ENCODE results near the gene ZNHIT3. TPM values are rescaled to one million over a fixed set of nuclear protein-coding genes. Genes with fewer than 3 reads are reported as not detected.

ZNHIT3 gene
- total and polyA plus RNA-seq, 2 of the 4 experiments (the other 2 are of a cell fraction) = 27.8 to 52.3 TPM

GRCh38 chr17:36505171-36505570 is 18.7 kb downstream of the ZNHIT3 start:
- DNase-seq = no peak
- Histone ChIP-seq H3K79me1 (ENCODE audit: low read depth in 1 of 2, low read length in 2 of 2) (no peaks in the 10 kb centered on the region), H2BK15ac (ENCODE audit: low read depth, low read length) (no peak overlapping the region), H3K36me3 (ENCODE audit: control insufficient read depth, insufficient read depth, low read length) (peaks cover 51% of the 10 kb centered on the region), H2BK120ac (ENCODE audit: low read depth, low read length) (no peak overlapping the region), H3K27me3 (ENCODE audit: control insufficient read depth, insufficient read depth, low read length) (no peaks in the 10 kb centered on the region), H3K4me2 (ENCODE audit: low read depth, low read length) (no peak overlapping the region), H3K4me3 (ENCODE audit: insufficient read depth, low read depth, low read length) (no peak overlapping the region), H3K27ac (ENCODE audit: insufficient read depth, low read length) (no peak overlapping the region), H3K9me3 (ENCODE audit: control insufficient read depth, insufficient read depth, low read length) (no peaks in the 10 kb centered on the region), H4K5ac (ENCODE audit: low read depth, low read length) (no peak overlapping the region), H4K8ac (ENCODE audit: low read depth in 2 of 2, low read length in 2 of 2) (no peak overlapping the region), H3K56ac (ENCODE audit: extremely low read depth, insufficient read depth, low read length) (no peak overlapping the region), H3K9ac (ENCODE audit: low read depth, low read length) (no peak overlapping the region), H2BK20ac (ENCODE audit: low read depth, low read length) (no peak overlapping the region), H3K4me1 (ENCODE audit: control insufficient read depth, insufficient read depth, low read length) (no peaks in the 10 kb centered on the region), H2AK9ac (replicated peaks; ENCODE audit: low read depth, low read length, poor library complexity) (no peak overlapping the region), H3K18ac (ENCODE audit: low read depth, low read length) (no peak overlapping the region), H3K23ac (ENCODE audit: low read depth, low read length) (no peak overlapping the region), H2BK5ac (ENCODE audit: low read depth, low read length, poor library complexity, severe bottlenecking) (no peak overlapping the region), H2AK5ac (ENCODE audit: low read depth, low read length) (no peak overlapping the region), H3K4ac (ENCODE audit: low read depth, low read length) (no peak overlapping the region), H3K9me1 (ENCODE audit: insufficient read depth, low read length) (no peaks in the 10 kb centered on the region), H4K20me1 (ENCODE audit: insufficient read depth, low read length) (no peaks in the 10 kb centered on the region), H3K14ac (replicated peaks; ENCODE audit: low read depth, low read length) (no peak overlapping the region), H2AFZ (replicated peaks; ENCODE audit: low read length, poor library complexity) (no peak overlapping the region), H4K91ac (ENCODE audit: insufficient read depth, low read depth, low read length) (no peak overlapping the region)
- BruUV-seq (replicated peaks) = no TSS peak
- in situ Hi-C loops (cut with MboI; ENCODE audit: low sequenced_read_pairs) = no loop called here
- dilution Hi-C loops (cut with HindIII; ENCODE audit: low sequenced_read_pairs, unreplicated experiment) = no loop called here
- intact Hi-C loops (cut with micrococcal nuclease) = no loop called here
- ChIA-PET POLR2A (ENCODE audit: unreplicated experiment) (no interaction called here), CTCF (no interaction called here)
- WGBS, 2 experiments (ENCODE audit: extremely low coverage in 2 of 2, insufficient read length in 1 of 2) = 92% methylated on average over 3 of the region's 8 CpGs; no CpG with 5 or more reads in 1 of the 2 experiments
- ATAC-seq (ENCODE audit: low read depth) = no peak
- TF ChIP-seq MXI1 (IDR thresholded peaks at IDR 0.05; ENCODE audit: borderline replicate concordance, low read depth, low read length) (no peak), MAFK (IDR thresholded peaks at IDR 0.05; ENCODE audit: low read depth, low read length) (no peak), RAD21 (IDR thresholded peaks at IDR 0.05; ENCODE audit: low read length) (no peak), POLR2A (IDR thresholded peaks at IDR 0.05; ENCODE audit: low read depth, low read length) (no peak), RFX5 (IDR thresholded peaks at IDR 0.05; ENCODE audit: low read depth, low read length) (no peak), CEBPB (IDR thresholded peaks at IDR 0.05; ENCODE audit: low read depth, low read length) (no peak), CHD1 (IDR thresholded peaks at IDR 0.05; ENCODE audit: low read depth, low read length) (no peak), RCOR1 (IDR thresholded peaks at IDR 0.05; ENCODE audit: insufficient replicate concordance, low read length) (no peak), BHLHE40 (IDR thresholded peaks at IDR 0.05; ENCODE audit: low read depth, low read length) (no peak), USF2 (IDR thresholded peaks at IDR 0.05; ENCODE audit: low read depth, low read length) (no peak), SMC3 (IDR thresholded peaks at IDR 0.05; ENCODE audit: low read depth, low read length) (no peak), ELK1 (IDR thresholded peaks at IDR 0.05; ENCODE audit: borderline replicate concordance, low read depth, low read length) (no peak), NFE2L2 (IDR thresholded peaks at IDR 0.05; ENCODE audit: low read depth, low read length) (no peak), CTCF (conservative IDR thresholded peaks at IDR 0.05; ENCODE audit: low read depth, low read length) (no peak), MAZ (IDR thresholded peaks at IDR 0.05; ENCODE audit: borderline replicate concordance, low read depth, low read length) (no peak), FOS (IDR thresholded peaks at IDR 0.05; ENCODE audit: low read depth, low read length) (no peak)

Measured in IMR-90 (cell line).